HEK293 (cell line): ENCODE results near the gene RPS6KA4.

Experiments used
- CTCF ChIA-PET: fragments of 350-600 bp; formaldehyde crosslinking; extraction: SDS; loops from one replicate; lab custom pipeline; 2021; ENCODE audit warnings: antibody characterized with exemption; lab: Yijun Ruan, JAX
- POLR2A ChIA-PET: fragments of 300-600 bp; formaldehyde crosslinking; extraction: SDS; loops from one replicate; lab custom pipeline; 2020; ENCODE audit warnings: antibody characterized with exemption, inconsistent platforms; lab: Yijun Ruan, JAX
- H3K27ac ChIP-seq: fragments of 200-500 bp; sonication (Bioruptor generic); 2 replicates; pipeline ENCODE4 v1.5.1; 2014; ENCODE audit warnings: low read depth, low read length, control low read depth, inconsistent platforms; ENCODE audit errors: extremely low read depth
- H3K36me3 ChIP-seq, 2 experiments: fragments of 200-500 bp in 1 of 2; sonication (Bioruptor generic) in 1 of 2; 1 replicate in 1 of 2; 2 replicates in 1 of 2; pipeline ENCODE4 v1.5.1; 2014 to 2017; ENCODE audit warnings: inconsistent platforms in 2 of 2, low read length in 2 of 2; ENCODE audit not compliant: control insufficient read depth in 2 of 2, insufficient read depth in 1 of 2
- H3K4me1 ChIP-seq: fragments of 200-500 bp; sonication (Bioruptor generic); 2 replicates; pipeline ENCODE4 v1.5.1; 2014; ENCODE audit warnings: mild to moderate bottlenecking, low read length, inconsistent platforms; ENCODE audit not compliant: control insufficient read depth, insufficient read depth
- H3K4me3 ChIP-seq: 2 replicates; pipeline ENCODE4 v1.5.1; 2011; ENCODE audit warnings: low read depth, mild to moderate bottlenecking, control low read depth, low read length, moderate library complexity
- H3K9me3 ChIP-seq: fragments of 200-500 bp; sonication (Bioruptor generic); 2 replicates; pipeline ENCODE4 v1.5.1; 2014; ENCODE audit warnings: low read depth, low read length, inconsistent platforms; ENCODE audit not compliant: control insufficient read depth, insufficient read depth
- ATF2 ChIP-seq: fragments of 450-650 bp; formaldehyde crosslinking; IDR thresholded peaks from 2 replicates; pipeline ENCODE4 v1.5.1; 2016; ENCODE audit warnings: missing biosample characterization, missing genetic modification characterization, low read depth
- INSM2 ChIP-seq: fragments of 450-650 bp; formaldehyde crosslinking; IDR thresholded peaks from 2 replicates; pipeline ENCODE4 v1.5.1; 2016; ENCODE audit warnings: missing biosample characterization, missing genetic modification characterization
- KLF10 ChIP-seq: fragments of 450-650 bp; IDR thresholded peaks from 2 replicates; pipeline ENCODE4 v1.5.1; 2018; ENCODE audit warnings: missing biosample characterization, mild to moderate bottlenecking, missing genetic modification characterization
- MZF1 ChIP-seq: fragments of 450-650 bp; formaldehyde crosslinking; IDR thresholded peaks from 2 replicates; pipeline ENCODE4 v1.5.1; 2017; ENCODE audit warnings: missing biosample characterization, missing genetic modification characterization, borderline replicate concordance
- RBAK ChIP-seq: fragments of 450-650 bp; formaldehyde crosslinking; IDR thresholded peaks from 2 replicates; pipeline ENCODE4 v1.5.1; 2016; ENCODE audit warnings: missing biosample characterization, missing genetic modification characterization
- ZBTB17 ChIP-seq: fragments of 450-650 bp; formaldehyde crosslinking; IDR thresholded peaks from 2 replicates; pipeline ENCODE4 v1.5.1; 2016; ENCODE audit warnings: missing biosample characterization, missing genetic modification characterization
- ZBTB7A ChIP-seq: fragments of 450-650 bp; formaldehyde crosslinking; IDR thresholded peaks from 2 replicates; pipeline ENCODE4 v1.5.1; 2016; ENCODE audit warnings: low read depth, missing biosample characterization, missing genetic modification characterization
- ZNF184 ChIP-seq: fragments of 450-650 bp; IDR thresholded peaks from 2 replicates; pipeline ENCODE4 v1.5.1; 2018; ENCODE audit warnings: missing biosample characterization, mild to moderate bottlenecking, missing genetic modification characterization
- ZNF23 ChIP-seq: fragments of 450-650 bp; formaldehyde crosslinking; IDR thresholded peaks from 2 replicates; pipeline ENCODE4 v1.5.1; 2016; ENCODE audit warnings: missing biosample characterization, missing genetic modification characterization, borderline replicate concordance
- ZNF280C ChIP-seq: fragments of 450-650 bp; formaldehyde crosslinking; IDR thresholded peaks from 2 replicates; pipeline ENCODE4 v1.5.1; 2016; ENCODE audit warnings: missing biosample characterization, missing genetic modification characterization
- ZNF398 ChIP-seq: fragments of 450-650 bp; formaldehyde crosslinking; IDR thresholded peaks from 2 replicates; pipeline ENCODE4 v1.5.1; 2017; ENCODE audit warnings: missing biosample characterization, missing genetic modification characterization
- ZNF510 ChIP-seq: fragments of 450-650 bp; formaldehyde crosslinking; IDR thresholded peaks from 2 replicates; pipeline ENCODE4 v1.5.1; 2018; ENCODE audit warnings: mild to moderate bottlenecking, missing genetic modification characterization, missing biosample characterization; ENCODE audit not compliant: insufficient replicate concordance
- ZNF555 ChIP-seq: fragments of 450-650 bp; formaldehyde crosslinking; conservative IDR thresholded peaks from 2 replicates; pipeline ENCODE4 v1.5.1; 2017; ENCODE audit warnings: missing biosample characterization, mild to moderate bottlenecking, missing genetic modification characterization, inconsistent platforms
- ZNF585B ChIP-seq: fragments of 450-650 bp; formaldehyde crosslinking; IDR thresholded peaks from 2 replicates; pipeline ENCODE4 v1.5.1; 2016; ENCODE audit warnings: missing biosample characterization, missing genetic modification characterization
- ZNF626 ChIP-seq: fragments of 450-650 bp; sonication (Bioruptor Pico); formaldehyde crosslinking; IDR thresholded peaks from 2 replicates; pipeline ENCODE4 v1.5.1; 2018; ENCODE audit warnings: missing biosample characterization, missing genetic modification characterization, inconsistent platforms
- ZSCAN16 ChIP-seq: fragments of 450-650 bp; formaldehyde crosslinking; IDR thresholded peaks from 2 replicates; pipeline ENCODE4 v1.5.1; 2016; ENCODE audit warnings: missing biosample characterization, missing genetic modification characterization

Gene RPS6KA4

GRCh38 chr11:64341429-64341828 lies 17.5 kb upstream of the RPS6KA4 start:
- H3K27ac ChIP-seq: no peak overlapping the region
- no peak overlapping the region for H3K4me3 ChIP-seq
- no peak for TF ChIP-seq ZNF23 (tag by site-specific recombination)
- TF ChIP-seq ZNF585B (tag by site-specific recombination): no peak
- TF ChIP-seq MZF1 (tag by site-specific recombination): no peak
- no peak for TF ChIP-seq ZNF555 (tag by site-specific recombination)
- no peak for TF ChIP-seq INSM2 (tag by site-specific recombination)
- no peak for TF ChIP-seq ZBTB17 (tag by site-specific recombination)
- TF ChIP-seq ZBTB7A: no peak
- TF ChIP-seq ATF2 (tag by site-specific recombination): no peak
- TF ChIP-seq ZNF280C (tag by site-specific recombination): no peak
- TF ChIP-seq KLF10 (tag by site-specific recombination): no peak
- TF ChIP-seq ZNF184 (tag by site-specific recombination): no peak
- TF ChIP-seq ZNF626 (tag by site-specific recombination): no peak
- TF ChIP-seq RBAK (tag by site-specific recombination): no peak
- TF ChIP-seq ZSCAN16 (tag by site-specific recombination): no peak
- TF ChIP-seq ZNF398: no peak
- TF ChIP-seq ZNF510: no peak
- no peaks in the 10 kb centered on the region for H3K36me3 ChIP-seq
- no peaks in the 10 kb centered on the region for H3K9me3 ChIP-seq
- CTCF ChIA-PET: interaction anchor here (0.5 to 7.9 kb wide), 7 partner anchors 9 to 219 kb away, joined by 3 to 86 read pairs (median 9); partner anchors contain the start of genes ESRRA, PRDX5 and TRMT112
- POLR2A ChIA-PET: interaction anchor here (1.4 to 2.2 kb wide), 2 partner anchors 15 to 23 kb away, joined by 5 to 19 read pairs; partner anchors contain the start of genes PRDX5 and TRMT112
- no peaks in the 10 kb centered on the region for H3K4me1 ChIP-seq
